GM12801 (cell line): ENCODE measurements around the gene MSI2.

Experiments
- CTCF ChIP-seq: IDR thresholded peaks from one replicate; pipeline ENCODE4 v1.5.1; 2011; ENCODE audit warnings: control low read depth; ENCODE audit not compliant: insufficient read length; ENCODE audit errors: extremely low read depth

Gene MSI2

GRCh38 chr17:57505841-57506773 is 249.8 kb downstream of the MSI2 start:
- TF ChIP-seq CTCF, result no peak

- TF ChIP-seq CTCF, result no peak
Observed at GRCh38 chr17:57506774-57507127, 250.4 kb downstream of the MSI2 start.

GRCh38 chr17:57507828-57508227 is 251.5 kb downstream of the MSI2 start:
- TF ChIP-seq CTCF, result no peak

GRCh38 chr17:57508671-57509070 is 252.3 kb downstream of the MSI2 start:
- TF ChIP-seq CTCF, result no peak

GRCh38 chr17:57511475-57512123 is 255.3 kb downstream of the MSI2 start:
- TF ChIP-seq CTCF, result no peak

- TF ChIP-seq CTCF, result no peak
Observed at GRCh38 chr17:57512258-57512657, 255.9 kb downstream of the MSI2 start.

GRCh38 chr17:57512691-57513090 is 256.4 kb downstream of the MSI2 start:
- TF ChIP-seq CTCF, result no peak
